SK-N-SH (cell line): ENCODE results near the gene SAMD5.

Source experiments
- CHD2 ChIP-seq: fragments of 150-350 bp; IDR thresholded peaks from 2 replicates; pipeline ENCODE4 v1.6.1; 2018; ENCODE audit warnings: low read length; ENCODE audit not compliant: partially characterized antibody
- CTCF ChIP-seq: fragments of 200-600 bp; sonication (generic); IDR thresholded peaks from 2 replicates; pipeline ENCODE4 v1.6.1; 2017; ENCODE audit warnings: antibody characterized with exemption, mild to moderate bottlenecking, moderate library complexity
- EZH2phosphoT487 ChIP-seq: fragments of 200-600 bp; sonication (generic); IDR thresholded peaks from 2 replicates; pipeline ENCODE4 v1.6.1; 2017; ENCODE audit warnings: low read depth, mixed run types, mild to moderate bottlenecking, antibody characterized with exemption, moderate library complexity, borderline replicate concordance
- GATA2 ChIP-seq: sonication (generic); formaldehyde crosslinking; IDR thresholded peaks from 2 replicates; pipeline ENCODE4 v1.5.0; 2020; ENCODE audit warnings: mild to moderate bottlenecking, missing genetic modification reagents
- MAX ChIP-seq: IDR thresholded peaks from 2 replicates; pipeline ENCODE4 v1.4.0; 2012; ENCODE audit warnings: low read depth
- MEF2A ChIP-seq: IDR thresholded peaks from 2 replicates; pipeline ENCODE4 v1.4.0; 2012; ENCODE audit warnings: low read depth, borderline replicate concordance
- POLR2AphosphoS5 ChIP-seq: IDR thresholded peaks from 2 replicates; pipeline ENCODE4 v1.6.1; 2012; ENCODE audit warnings: low read depth, low read length
- RFX5 ChIP-seq: IDR thresholded peaks from 2 replicates; pipeline ENCODE4 v1.6.1; 2012; ENCODE audit warnings: mild to moderate bottlenecking, improper control_type of control experiment, low read length
- TEAD4 ChIP-seq: IDR thresholded peaks from 2 replicates; pipeline ENCODE4 v1.4.0; 2012; ENCODE audit warnings: mild to moderate bottlenecking, borderline replicate concordance; ENCODE audit not compliant: insufficient read depth
- USF1 ChIP-seq: IDR thresholded peaks from 2 replicates; pipeline ENCODE4 v1.4.0; 2012; ENCODE audit warnings: low read depth, borderline replicate concordance
- USF2 ChIP-seq: fragments of 150-350 bp; IDR thresholded peaks from 2 replicates; pipeline ENCODE4 v1.6.1; 2017; ENCODE audit warnings: antibody characterized with exemption, low read length, low read depth, borderline replicate concordance
- YY1 ChIP-seq: IDR thresholded peaks from 2 replicates; pipeline ENCODE4 v1.4.0; 2012; ENCODE audit warnings: low read depth, mild to moderate bottlenecking

- TF ChIP-seq CHD2, result no peak
- no peak for TF ChIP-seq TEAD4
- TF ChIP-seq CTCF, result no peak
- no peak for TF ChIP-seq USF2
- TF ChIP-seq USF1, result no peak
- no peak for TF ChIP-seq EZH2phosphoT487
- TF ChIP-seq RFX5, result no peak
- TF ChIP-seq POLR2AphosphoS5, result no peak
- no peak for TF ChIP-seq YY1
- TF ChIP-seq GATA2 (CRISPR knock-in tag), result no peak
- no peak for TF ChIP-seq MEF2A
- TF ChIP-seq MAX, result no peak
Observed at GRCh38 chr6:147569788-147570187, 61.3 kb downstream of the SAMD5 start.
